NT2/D1 (cell line): ENCODE measurements around the gene LONP2.

Source experiments
- SUZ12 ChIP-seq: IDR thresholded peaks from 2 replicates; pipeline ENCODE4 v1.6.1; 2011; ENCODE audit not compliant: insufficient read length, insufficient read depth; ENCODE audit errors: extremely low read depth
- ZNF274 ChIP-seq: IDR thresholded peaks from 2 replicates; pipeline ENCODE4 v1.6.1; 2011; ENCODE audit warnings: mild to moderate bottlenecking, low read depth, low read length

DNA sequence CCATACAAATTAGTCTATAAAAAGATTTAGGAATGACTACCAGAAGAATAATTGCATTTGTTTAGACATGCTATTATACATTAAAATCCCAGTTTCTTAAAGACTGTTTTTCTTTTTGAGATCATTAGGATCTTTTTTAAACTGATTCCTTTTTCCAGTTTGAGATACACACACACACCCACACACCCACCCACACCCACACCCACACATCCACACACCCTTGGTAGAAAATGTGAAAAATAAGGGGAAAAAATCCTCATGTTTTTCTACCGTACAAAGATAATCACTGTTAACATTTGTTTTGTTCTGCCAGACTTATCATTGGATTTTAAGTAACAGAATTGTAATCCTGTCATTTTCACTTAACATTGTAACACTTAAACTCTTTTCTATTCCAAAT is 30.4 kb downstream of the LONP2 start:
- TF ChIP-seq SUZ12 (no peak), ZNF274 (no peak)
